GM21619 (cell line): Measurements from ENCODE around the gene UBE3A.
A peak's percentile ranks its signal among the peaks of the same experiment; 100 is the strongest.
"Not testable (repeated sequence)": the region's sequence is repeated elsewhere in the genome, so short reads cannot be mapped to it uniquely, and the experiment has no call there.

Experiments
- ATAC-seq: cut with Tn5 transposase; IDR thresholded peaks from one replicate; pipeline ENCODE4 v1.9.1; 2021; ENCODE audit not compliant: unreplicated experiment

Gene UBE3A

DNA sequence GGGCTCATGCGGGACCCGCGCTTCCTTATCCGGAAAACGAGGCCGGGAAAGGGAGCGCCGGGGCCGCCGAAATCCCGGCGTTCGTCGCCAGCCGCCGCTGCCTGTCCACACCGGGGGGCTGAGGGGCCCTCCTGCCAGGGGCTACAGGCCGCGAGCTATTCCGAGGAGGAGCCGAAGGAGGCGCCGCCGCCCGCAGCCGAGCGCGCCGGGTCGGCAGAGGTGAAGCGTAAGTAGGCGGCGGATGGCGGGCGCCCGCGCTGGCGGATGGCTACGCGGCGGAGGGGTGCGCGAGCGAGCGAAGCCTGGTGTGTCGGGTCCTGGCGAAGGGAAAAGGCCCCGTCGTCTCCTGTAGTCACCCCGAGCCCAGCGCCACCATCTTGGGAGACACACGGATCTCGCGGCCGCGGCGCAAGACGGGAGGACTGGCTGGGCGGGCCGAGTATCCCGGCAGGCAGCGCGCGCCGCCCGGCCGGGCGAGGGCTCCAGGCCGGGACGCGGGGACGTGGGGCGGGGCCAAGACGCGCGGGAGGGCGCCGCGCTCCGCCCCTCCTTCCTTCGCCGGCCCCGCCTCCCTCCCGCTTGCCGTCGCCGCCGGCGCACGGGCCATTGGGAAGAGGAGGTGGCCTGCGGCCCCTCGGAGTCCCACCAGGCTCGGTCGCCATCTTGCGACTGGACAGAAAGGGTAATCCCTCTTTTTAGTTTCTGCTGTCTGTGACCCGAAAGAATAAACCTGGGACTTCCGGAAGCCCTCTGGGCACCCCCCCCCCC is at the start of gene UBE3A:
UBE3A (minus strand) TSS at position 424 of the 768 bp plus-strand sequence. CDS start 29,917 bp downstream, outside the sequence.
- ATAC-seq = peak; percentile 83

- no peak for ATAC-seq
These were observed 48.5 kb upstream of the UBE3A start for GRCh38 chr15:25487226-25487884.

DNA sequence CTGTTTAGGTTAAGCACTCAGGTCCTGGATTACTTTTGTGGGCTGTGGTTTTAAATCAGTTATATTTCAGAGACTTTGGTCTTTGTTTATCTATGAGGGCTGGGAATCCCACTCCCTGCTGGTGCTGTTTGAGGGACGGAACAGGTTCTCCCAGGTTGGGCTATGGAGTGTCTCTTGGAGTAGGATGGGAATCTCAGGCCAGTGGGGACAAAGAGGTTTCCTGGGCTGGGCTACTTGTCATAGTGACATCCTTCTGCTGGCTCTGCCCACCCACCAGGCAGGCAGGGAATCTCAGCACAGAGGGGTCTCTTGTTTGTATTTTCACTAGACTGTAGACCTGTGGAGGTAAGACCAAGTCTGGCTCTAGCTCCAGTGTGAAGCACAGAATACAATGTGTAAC is 47.2 kb upstream of the UBE3A start:
- no peak for ATAC-seq

DNA sequence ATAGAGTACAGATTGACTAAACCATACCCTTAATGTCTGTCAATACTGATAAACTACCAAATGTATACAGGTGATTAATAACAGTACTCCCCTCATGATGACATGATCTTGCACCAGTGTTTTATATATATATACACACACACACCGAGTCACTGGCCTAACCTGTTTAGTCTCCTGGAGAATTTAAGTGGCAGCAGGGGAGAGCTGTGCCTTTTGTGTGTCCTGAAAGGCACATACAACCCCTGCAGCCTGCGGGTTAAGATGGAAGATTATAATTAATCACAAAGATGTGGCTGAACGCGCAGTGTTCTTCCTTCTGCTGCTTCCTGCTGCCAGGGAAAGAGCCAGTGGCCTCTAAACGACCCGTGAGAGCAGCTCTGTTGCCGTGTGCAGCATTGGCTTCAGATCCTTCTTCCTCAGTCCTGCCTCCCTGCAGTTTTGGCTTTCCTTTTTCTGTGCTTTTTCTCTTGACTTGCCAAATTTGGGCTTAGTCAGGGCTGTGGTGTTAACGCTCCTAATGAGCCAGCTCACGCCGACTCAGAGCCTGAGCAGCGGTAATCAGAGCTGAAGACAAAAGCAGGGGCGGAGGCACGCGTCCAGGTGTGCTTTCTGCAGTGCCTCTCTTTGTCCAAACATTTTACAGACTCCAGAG is 42.5 kb upstream of the UBE3A start:
- ATAC-seq = no peak

- ATAC-seq = no peak
These were observed 39.5 kb upstream of the UBE3A start for GRCh38 chr15:25478313-25478712.

DNA sequence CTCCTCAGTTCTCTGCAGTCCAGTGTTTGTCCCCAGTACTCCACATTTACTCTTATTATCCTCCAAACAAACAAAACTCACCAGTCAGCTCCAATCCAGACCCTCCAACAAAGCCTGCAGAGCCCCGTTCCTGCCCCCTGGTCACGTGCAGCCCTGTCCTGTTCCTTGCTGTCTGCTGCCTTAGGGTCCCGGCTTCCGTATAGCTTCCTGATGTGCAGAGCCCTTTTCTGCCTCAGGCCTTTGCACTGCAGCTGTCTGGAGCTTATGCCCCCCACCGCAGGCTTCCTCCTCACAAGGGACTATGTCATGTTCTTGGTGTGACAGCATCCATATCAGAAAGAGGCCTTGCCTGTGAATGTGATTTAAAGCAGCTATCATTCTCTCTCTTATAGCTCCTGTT is 39.0 kb upstream of the UBE3A start:
- no peak for ATAC-seq

DNA sequence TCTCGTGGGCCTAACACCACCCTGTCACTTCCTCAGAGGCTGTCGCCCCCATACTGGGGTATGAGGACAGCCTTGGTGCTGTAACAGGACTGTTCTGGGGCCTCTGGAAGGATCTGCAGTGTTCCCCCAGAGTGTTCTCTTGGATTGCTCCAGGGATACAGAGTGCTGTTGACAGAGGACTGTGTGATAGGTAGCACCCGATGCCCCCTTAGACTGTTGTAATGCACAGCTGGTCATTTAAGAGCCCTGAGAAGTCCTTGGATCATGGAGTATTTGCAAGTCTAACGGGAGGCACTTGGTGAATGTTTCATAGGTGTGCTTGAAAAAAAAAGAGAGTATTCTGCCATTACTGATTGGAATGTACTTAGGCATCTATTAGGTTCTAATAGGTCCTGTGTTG is 35.4 kb upstream of the UBE3A start:
- ATAC-seq = no peak

- no peak for ATAC-seq
These were observed 31.4 kb upstream of the UBE3A start for GRCh38 chr15:25470230-25470629.

GRCh38 chr15:25469377-25469776 is 30.6 kb upstream of the UBE3A start:
- ATAC-seq = no peak

- ATAC-seq = no peak
These were observed 29.8 kb upstream of the UBE3A start for GRCh38 chr15:25468611-25469010.

GRCh38 chr15:25465835-25466234 is 27.0 kb upstream of the UBE3A start:
- ATAC-seq = no peak

GRCh38 chr15:25464784-25465183 is 26.0 kb upstream of the UBE3A start:
- no peak for ATAC-seq

DNA sequence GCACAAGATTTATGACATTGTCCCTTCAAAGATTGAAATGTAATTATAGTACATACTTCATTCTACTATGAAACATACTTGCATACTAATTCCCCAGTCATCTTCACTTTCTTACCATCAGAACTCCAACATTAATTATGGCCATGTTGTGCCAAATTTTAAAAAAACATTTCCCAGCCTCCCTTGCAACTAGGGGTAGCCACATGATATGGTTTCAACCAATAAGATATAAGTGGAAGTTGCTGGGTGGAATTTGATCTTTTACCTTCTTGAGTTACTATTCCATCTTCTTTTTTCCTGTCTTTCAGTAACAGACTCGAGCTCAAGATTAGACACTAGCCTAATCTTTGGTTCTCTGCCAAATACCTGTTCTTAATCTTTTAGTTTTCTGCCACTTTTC is 25.6 kb upstream of the UBE3A start:
- ATAC-seq = no peak

- no peak for ATAC-seq
These were observed 17.4 kb upstream of the UBE3A start for GRCh38 chr15:25456196-25456595.

DNA sequence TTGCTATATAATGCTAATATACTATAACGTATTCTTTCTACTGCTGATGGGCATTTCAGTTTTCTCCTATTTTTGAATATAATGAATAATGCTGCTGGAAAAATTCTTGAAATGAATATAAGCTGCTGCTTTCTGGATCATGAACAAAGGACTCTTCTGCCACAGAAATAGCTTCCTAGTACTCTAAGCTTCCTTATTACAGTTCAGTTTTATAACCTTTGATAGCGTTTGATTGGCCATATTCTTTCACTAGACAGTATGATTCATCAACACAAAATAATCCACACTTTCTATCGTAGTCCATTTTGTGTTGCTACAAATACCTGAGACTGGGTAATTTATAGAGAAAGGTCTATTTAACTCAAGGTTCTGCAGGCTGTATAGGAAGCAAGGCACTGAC is 16.4 kb upstream of the UBE3A start:
- no peak for ATAC-seq

GRCh38 chr15:25454771-25455170 is 15.9 kb upstream of the UBE3A start:
- no peak for ATAC-seq

- ATAC-seq = not testable (repeated sequence)
These were observed 14.4 kb upstream of the UBE3A start for GRCh38 chr15:25453246-25453645.

DNA sequence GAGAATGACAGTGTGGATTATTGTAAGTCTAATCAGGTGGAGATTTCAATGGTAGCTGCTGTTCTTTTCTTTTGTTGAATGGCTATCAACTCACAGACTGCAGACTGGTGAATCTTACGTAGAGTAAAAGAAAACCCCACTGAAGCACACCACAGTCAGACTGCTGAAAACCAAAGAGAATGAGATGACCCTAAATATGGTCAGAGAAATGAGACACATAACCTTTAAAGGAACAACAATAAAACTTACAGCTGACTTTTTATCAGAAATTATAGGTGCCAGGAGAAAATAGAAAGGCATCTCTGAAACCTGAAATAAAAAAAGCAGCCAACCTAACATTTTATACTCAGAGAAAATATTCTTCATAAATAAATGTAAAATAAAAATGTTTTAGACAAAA is 12.7 kb upstream of the UBE3A start:
- ATAC-seq = no peak

- no peak for ATAC-seq
These were observed 11.3 kb upstream of the UBE3A start for GRCh38 chr15:25450163-25450562.

GRCh38 chr15:25446076-25446475 is 7.3 kb upstream of the UBE3A start:
- ATAC-seq = no peak

- no peak for ATAC-seq
These were observed 6.6 kb upstream of the UBE3A start for GRCh38 chr15:25445412-25445811.

GRCh38 chr15:25441111-25441510 is 2.3 kb upstream of the UBE3A start:
- no peak for ATAC-seq
